Panc1 (cell line): ENCODE results near the gene TMEM247. TPM values are rescaled to one million over a fixed set of nuclear protein-coding genes. Genes with fewer than 3 reads are reported as not detected.

Source experiments
- ATAC-seq: fragments of 200-7000 bp; cut with Tn5 transposase; 2 replicates; pipeline ENCODE4 v1.9.1; 2020; ENCODE audit warnings: mild to moderate bottlenecking, moderate library complexity
- BruUV-seq: library from RNA; stranded (reverse); fragments of 400-500 nt; replicated peaks from 2 replicates; lab custom pipeline; 2021; lab: Mats Ljungman, UMichigan
- CTCF ChIA-PET: fragments of 300-600 bp; sonication (Branson Sonifier 250); formaldehyde crosslinking; loops from one replicate; lab custom pipeline; 2022; ENCODE audit warnings: antibody characterized with exemption; lab: Charles Lee
- POLR2A ChIA-PET: fragments of 300-600 bp; sonication (Branson Sonifier 250); formaldehyde crosslinking; loops from one replicate; lab custom pipeline; 2022; ENCODE audit warnings: antibody characterized with exemption; lab: Charles Lee
- DNase-seq: peaks from one replicate; pipeline ENCODE4 v3.0.0-alpha.2; 2010; ENCODE audit warnings: low read depth, low spot score
- H3K27ac ChIP-seq: 2 replicates; pipeline ENCODE4 v1.5.1; 2011; ENCODE audit warnings: mild to moderate bottlenecking, low read length, inconsistent platforms
- H3K27me3 ChIP-seq: fragments of 200-500 bp; sonication (Bioruptor generic); 2 replicates; pipeline ENCODE4 v1.6.0; 2014; ENCODE audit warnings: low read length, inconsistent platforms; ENCODE audit not compliant: control insufficient read depth, insufficient read depth
- H3K36me3 ChIP-seq: fragments of 200-500 bp; sonication (Bioruptor generic); 2 replicates; pipeline ENCODE4 v1.5.1; 2014; ENCODE audit warnings: inconsistent platforms, mild to moderate bottlenecking, low read length, moderate library complexity; ENCODE audit not compliant: control insufficient read depth, insufficient read depth
- H3K4me1 ChIP-seq: 2 replicates; pipeline ENCODE4 v1.5.1; 2011; ENCODE audit warnings: inconsistent platforms, mild to moderate bottlenecking, low read length, moderate library complexity; ENCODE audit not compliant: control insufficient read depth, insufficient read depth
- H3K4me3 ChIP-seq, 2 experiments: 2 replicates each; pipeline ENCODE4 v1.5.1; 2011 to 2012; ENCODE audit warnings: low read depth in 2 of 2, low read length in 2 of 2, mild to moderate bottlenecking in 2 of 2, inconsistent platforms in 1 of 2, moderate library complexity in 1 of 2
- H3K9me3 ChIP-seq: fragments of 200-500 bp; sonication (Bioruptor generic); 2 replicates; pipeline ENCODE4 v1.5.1; 2014; ENCODE audit warnings: low read depth, mild to moderate bottlenecking, inconsistent platforms, low read length, moderate library complexity; ENCODE audit not compliant: control insufficient read depth, insufficient read depth
- POLR2AphosphoS5 ChIP-seq: IDR thresholded peaks from 2 replicates; pipeline ENCODE4 v1.6.1; 2012; ENCODE audit warnings: mild to moderate bottlenecking, low read depth, low read length, moderate library complexity
- SIN3A ChIP-seq: IDR thresholded peaks from 2 replicates; pipeline ENCODE4 v1.6.1; 2012; ENCODE audit warnings: low read depth, mild to moderate bottlenecking, low read length, moderate library complexity, borderline replicate concordance; ENCODE audit not compliant: insufficient read depth
- TCF7L2 ChIP-seq: IDR thresholded peaks from 2 replicates; pipeline ENCODE4 v1.6.1; 2011; ENCODE audit warnings: mild to moderate bottlenecking, low read depth, low read length, inconsistent platforms
- in situ Hi-C: cut with HindIII; loops from 2 replicates; pipeline ENCODE4 v1.10.0; 2016; ENCODE audit warnings: low sequenced_read_pairs, low pct_unique_long_range_greater_than_20kb
- intact Hi-C: fragments of 100-400 bp; cut with micrococcal nuclease; formaldehyde crosslinking; loops from one replicate; pipeline ENCODE4 v1.10.0; 2022; ENCODE audit not compliant: unreplicated experiment
- total RNA-seq: library from RNA; stranded (reverse); gene quantifications from one replicate; pipeline ENCODE4 v1.2.1, GENCODE V29; 2021; ENCODE audit not compliant: unreplicated experiment
- TF ChIP-seq, protein P1 (sequence below), 2 experiments: IDR thresholded peaks; 2 replicates each; pipeline ENCODE4 v1.6.1; 2011 to 2012; ENCODE audit warnings: low read depth in 2 of 2, control low read depth in 1 of 2, low read length in 1 of 2, mild to moderate bottlenecking in 1 of 2, moderate library complexity in 1 of 2; ENCODE audit not compliant: insufficient read depth in 1 of 2
- TF ChIP-seq, protein P2 (sequence below): fragments of 450-650 bp; IDR thresholded peaks from 2 replicates; pipeline ENCODE4 v1.5.1; 2017; ENCODE audit warnings: mild to moderate bottlenecking

The TMEM247 gene
- total RNA-seq, 1 experiment from 2014 or later, result not detected

- intact Hi-C loops, result no loop called here
Observed at GRCh38 chr2:46430992-46431391, 48.4 kb upstream of the TMEM247 start.

DNA sequence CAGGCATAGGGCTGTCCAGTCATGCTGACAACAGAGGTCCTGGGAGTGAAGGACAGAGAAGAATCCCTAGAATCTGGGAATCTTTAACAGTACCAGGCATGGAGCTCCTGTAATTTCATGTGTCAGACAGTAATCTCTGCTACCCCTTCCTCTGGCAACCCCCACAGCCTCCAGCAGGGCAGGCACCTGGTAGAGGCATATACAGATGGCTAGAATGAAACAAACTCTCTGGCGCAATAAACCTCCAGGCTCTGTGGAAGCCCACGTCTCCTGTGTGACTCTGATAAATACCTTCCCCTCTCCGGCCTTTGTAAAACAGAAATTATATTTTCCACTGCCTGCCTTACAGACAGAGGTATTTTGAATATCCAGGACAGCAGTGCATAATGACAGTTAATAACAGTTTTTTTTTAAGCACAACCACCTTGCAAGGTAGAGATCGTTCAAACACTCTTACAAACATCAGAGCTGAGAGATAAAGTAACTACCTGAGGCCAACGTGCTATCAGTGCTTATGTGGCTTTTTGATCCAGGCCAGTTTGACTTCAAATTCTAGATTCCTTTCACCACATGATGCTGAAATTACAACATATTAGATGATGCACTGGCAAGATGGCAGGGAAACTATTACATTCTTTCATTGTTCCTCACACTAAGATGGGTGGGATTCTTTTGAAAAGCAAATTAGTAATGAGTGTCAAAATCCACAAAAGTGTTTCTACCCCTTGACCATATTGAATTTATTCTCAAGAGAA is 47.7 kb upstream of the TMEM247 start:
- CTCF ChIA-PET, result no interaction called here
- Histone ChIP-seq H3K27me3 (peaks cover 3% of the 10 kb centered on the region), H3K4me3 (no peak overlapping the region), H3K9me3 (no peaks in the 10 kb centered on the region), H3K4me1 (no peaks in the 10 kb centered on the region), H3K27ac (no peak overlapping the region), H3K36me3 (no peaks in the 10 kb centered on the region)
- DNase-seq (no peak), ATAC-seq (no peak)
- no peak for TF ChIP-seq POLR2AphosphoS5
- TF ChIP-seq, protein P1, sequence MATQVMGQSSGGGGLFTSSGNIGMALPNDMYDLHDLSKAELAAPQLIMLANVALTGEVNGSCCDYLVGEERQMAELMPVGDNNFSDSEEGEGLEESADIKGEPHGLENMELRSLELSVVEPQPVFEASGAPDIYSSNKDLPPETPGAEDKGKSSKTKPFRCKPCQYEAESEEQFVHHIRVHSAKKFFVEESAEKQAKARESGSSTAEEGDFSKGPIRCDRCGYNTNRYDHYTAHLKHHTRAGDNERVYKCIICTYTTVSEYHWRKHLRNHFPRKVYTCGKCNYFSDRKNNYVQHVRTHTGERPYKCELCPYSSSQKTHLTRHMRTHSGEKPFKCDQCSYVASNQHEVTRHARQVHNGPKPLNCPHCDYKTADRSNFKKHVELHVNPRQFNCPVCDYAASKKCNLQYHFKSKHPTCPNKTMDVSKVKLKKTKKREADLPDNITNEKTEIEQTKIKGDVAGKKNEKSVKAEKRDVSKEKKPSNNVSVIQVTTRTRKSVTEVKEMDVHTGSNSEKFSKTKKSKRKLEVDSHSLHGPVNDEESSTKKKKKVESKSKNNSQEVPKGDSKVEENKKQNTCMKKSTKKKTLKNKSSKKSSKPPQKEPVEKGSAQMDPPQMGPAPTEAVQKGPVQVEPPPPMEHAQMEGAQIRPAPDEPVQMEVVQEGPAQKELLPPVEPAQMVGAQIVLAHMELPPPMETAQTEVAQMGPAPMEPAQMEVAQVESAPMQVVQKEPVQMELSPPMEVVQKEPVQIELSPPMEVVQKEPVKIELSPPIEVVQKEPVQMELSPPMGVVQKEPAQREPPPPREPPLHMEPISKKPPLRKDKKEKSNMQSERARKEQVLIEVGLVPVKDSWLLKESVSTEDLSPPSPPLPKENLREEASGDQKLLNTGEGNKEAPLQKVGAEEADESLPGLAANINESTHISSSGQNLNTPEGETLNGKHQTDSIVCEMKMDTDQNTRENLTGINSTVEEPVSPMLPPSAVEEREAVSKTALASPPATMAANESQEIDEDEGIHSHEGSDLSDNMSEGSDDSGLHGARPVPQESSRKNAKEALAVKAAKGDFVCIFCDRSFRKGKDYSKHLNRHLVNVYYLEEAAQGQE (IDR thresholded peaks at IDR 0.05; ENCODE audit: insufficient read depth in 1 of 2, low read depth in 2 of 2, low read length in 1 of 2), result no peak
- no peak for TF ChIP-seq SIN3A
- TF ChIP-seq, protein P2, sequence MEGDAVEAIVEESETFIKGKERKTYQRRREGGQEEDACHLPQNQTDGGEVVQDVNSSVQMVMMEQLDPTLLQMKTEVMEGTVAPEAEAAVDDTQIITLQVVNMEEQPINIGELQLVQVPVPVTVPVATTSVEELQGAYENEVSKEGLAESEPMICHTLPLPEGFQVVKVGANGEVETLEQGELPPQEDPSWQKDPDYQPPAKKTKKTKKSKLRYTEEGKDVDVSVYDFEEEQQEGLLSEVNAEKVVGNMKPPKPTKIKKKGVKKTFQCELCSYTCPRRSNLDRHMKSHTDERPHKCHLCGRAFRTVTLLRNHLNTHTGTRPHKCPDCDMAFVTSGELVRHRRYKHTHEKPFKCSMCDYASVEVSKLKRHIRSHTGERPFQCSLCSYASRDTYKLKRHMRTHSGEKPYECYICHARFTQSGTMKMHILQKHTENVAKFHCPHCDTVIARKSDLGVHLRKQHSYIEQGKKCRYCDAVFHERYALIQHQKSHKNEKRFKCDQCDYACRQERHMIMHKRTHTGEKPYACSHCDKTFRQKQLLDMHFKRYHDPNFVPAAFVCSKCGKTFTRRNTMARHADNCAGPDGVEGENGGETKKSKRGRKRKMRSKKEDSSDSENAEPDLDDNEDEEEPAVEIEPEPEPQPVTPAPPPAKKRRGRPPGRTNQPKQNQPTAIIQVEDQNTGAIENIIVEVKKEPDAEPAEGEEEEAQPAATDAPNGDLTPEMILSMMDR, result no peak
- no peak for TF ChIP-seq TCF7L2
- BruUV-seq, result no TSS peak
- in situ Hi-C loops (no loop called here), intact Hi-C loops (no loop called here)
- POLR2A ChIA-PET, result no interaction called here

More at GRCh38 chr2:46430992-46431391, 48.4 kb upstream of the TMEM247 start:
- H3K27ac ChIP-seq, result no peak overlapping the region
- BruUV-seq, result no TSS peak
- no peak for ATAC-seq
- H3K27me3 ChIP-seq, result peaks cover 3% of the 10 kb centered on the region
- no peaks in the 10 kb centered on the region for H3K4me1 ChIP-seq
- H3K4me3 ChIP-seq, result no peak overlapping the region
- in situ Hi-C loops, result no loop called here
- CTCF ChIA-PET, result no interaction called here
- DNase-seq, result no peak
- no peaks in the 10 kb centered on the region for H3K36me3 ChIP-seq
- POLR2A ChIA-PET, result interaction anchor here (0.6 kb wide), 1 partner anchor 506 kb away, joined by 4 read pairs; no protein-coding TSS in a partner anchor
- no peaks in the 10 kb centered on the region for H3K9me3 ChIP-seq
- TF ChIP-seq, protein P1 (IDR thresholded peaks at IDR 0.05; ENCODE audit: insufficient read depth in 1 of 2, low read depth in 2 of 2, low read length in 1 of 2), result no peak
